GM12878 (cell line): ENCODE measurements around the gene IL32. TPM values are rescaled to one million over a fixed set of nuclear protein-coding genes. Genes with fewer than 3 reads are reported as not detected.

ENCODE experiments used
- ATAC-seq: fragments of 200-7000 bp; cut with Tn5 transposase; 3 replicates; pipeline ENCODE4 v1.9.1; 2020; ENCODE audit warnings: mild to moderate bottlenecking, moderate library complexity
- BruUV-seq: library from RNA; stranded (reverse); fragments of 400-500 nt; replicated peaks from 2 replicates; lab custom pipeline; 2021; lab: Mats Ljungman, UMichigan
- CTCF ChIA-PET: fragments of 300-600 bp; sonication (Branson Sonifier 250); formaldehyde crosslinking; extraction: SDS; loops from one replicate; lab custom pipeline; 2021; ENCODE audit warnings: inconsistent platforms; lab: Yijun Ruan, JAX
- POLR2A ChIA-PET: fragments of 350-600 bp; formaldehyde crosslinking; extraction: SDS; loops from one replicate; lab custom pipeline; 2021; ENCODE audit warnings: inconsistent platforms; lab: Charles Lee
- RAD21 ChIA-PET: fragments of 300-600 bp; sonication (Branson Sonifier 250); formaldehyde crosslinking; loops from one replicate; lab custom pipeline; 2023; ENCODE audit warnings: antibody characterized with exemption; ENCODE audit not compliant: unreplicated experiment; lab: Charles Lee
- SMC1A ChIA-PET: fragments of 300-600 bp; sonication (Branson Sonifier 250); formaldehyde crosslinking; loops from one replicate; lab custom pipeline; 2023; ENCODE audit not compliant: unreplicated experiment, uncharacterized antibody; lab: Charles Lee
- DNase-seq: peaks from one replicate; pipeline ENCODE4 v3.0.0-alpha.2; 2011; ENCODE audit warnings: low read depth, low spot score
- FAIRE-seq: peaks from 3 replicates; lab custom pipeline; 2011; peaks lifted over from hg19 to GRCh38; lab: Jason Lieb, UNC
- H2AFZ ChIP-seq: 2 replicates; pipeline ENCODE4 v1.6.0; 2011; ENCODE audit warnings: low read depth, low read length, control low read depth; ENCODE audit not compliant: control insufficient read depth
- H3K27ac ChIP-seq: 2 replicates; pipeline ENCODE4 v1.5.1; 2011; ENCODE audit warnings: control low read depth; ENCODE audit not compliant: control insufficient read depth, insufficient read depth
- H3K27me3 ChIP-seq, 2 experiments: replicated peaks in 1 of 2; 2 replicates each; pipeline versions ENCODE4 v1.6.0 to v1.6.1; 2011; ENCODE audit warnings: low read length in 1 of 2; ENCODE audit not compliant: control insufficient read depth in 2 of 2, insufficient read depth in 2 of 2
- H3K36me3 ChIP-seq, 2 experiments: 2 replicates each; pipeline ENCODE4 v1.5.1; 2011; ENCODE audit warnings: low read length in 1 of 2; ENCODE audit not compliant: control insufficient read depth in 2 of 2, insufficient read depth in 2 of 2
- H3K4me1 ChIP-seq: 2 replicates; pipeline ENCODE4 v1.6.1; 2011; ENCODE audit warnings: mild to moderate bottlenecking, low read length, moderate library complexity, mixed read lengths; ENCODE audit not compliant: control insufficient read depth, insufficient read depth
- H3K4me2 ChIP-seq: 2 replicates; pipeline ENCODE4 v1.6.0; 2011; ENCODE audit warnings: control low read depth; ENCODE audit not compliant: control insufficient read depth, insufficient read depth
- H3K4me3 ChIP-seq: fragments of 200-600 bp; sonication (generic); 2 replicates; pipeline ENCODE4 v1.5.1; 2016
- H3K79me2 ChIP-seq: 2 replicates; pipeline ENCODE4 v1.6.0; 2011; ENCODE audit warnings: low read length; ENCODE audit not compliant: control insufficient read depth, insufficient read depth
- H3K9ac ChIP-seq: 2 replicates; pipeline ENCODE4 v1.8.0; 2011; ENCODE audit warnings: low read length, control low read depth, mixed read lengths; ENCODE audit not compliant: control insufficient read depth, insufficient read depth
- H3K9me3 ChIP-seq: replicated peaks from 3 replicates; pipeline ENCODE4 v1.5.1; 2011; ENCODE audit warnings: mild to moderate bottlenecking, low read length; ENCODE audit not compliant: control insufficient read depth, insufficient read depth
- H4K20me1 ChIP-seq: 2 replicates; pipeline ENCODE4 v1.6.0; 2011; ENCODE audit not compliant: control insufficient read depth, insufficient read depth
- GATAD2B ChIP-seq: fragments of 450-650 bp; conservative IDR thresholded peaks from 2 replicates; pipeline ENCODE4 v1.6.1; 2017; ENCODE audit warnings: low read depth, mild to moderate bottlenecking, moderate library complexity
- HDAC6 ChIP-seq: fragments of 200-600 bp; sonication (generic); IDR thresholded peaks from one replicate; pipeline ENCODE4 v1.8.0; 2017; ENCODE audit warnings: antibody characterized with exemption; ENCODE audit not compliant: unreplicated experiment
- MYB ChIP-seq: fragments of 150-350 bp; IDR thresholded peaks from 2 replicates; pipeline ENCODE4 v1.6.1; 2014; ENCODE audit warnings: mild to moderate bottlenecking, low read depth, low read length, borderline replicate concordance
- NR2C2 ChIP-seq: IDR thresholded peaks from 2 replicates; pipeline ENCODE4 v1.6.1; 2011; ENCODE audit warnings: borderline replicate concordance, low read depth; ENCODE audit not compliant: control insufficient read depth, insufficient read length
- RELA ChIP-seq: fragments of 450-650 bp; IDR thresholded peaks from 2 replicates; pipeline ENCODE4 v1.8.0; 2014; ENCODE audit warnings: borderline replicate concordance; ENCODE audit not compliant: partially characterized antibody
- RUNX3 ChIP-seq: IDR thresholded peaks from 2 replicates; pipeline ENCODE4 v1.6.1; 2012; ENCODE audit warnings: low read length, inconsistent platforms
- SPI1 ChIP-seq: IDR thresholded peaks from 2 replicates; pipeline ENCODE4 v1.6.1; 2011; ENCODE audit warnings: low read depth, mild to moderate bottlenecking, low read length, moderate library complexity, borderline replicate concordance; ENCODE audit not compliant: insufficient read depth
- ZBED1 ChIP-seq: IDR thresholded peaks from 2 replicates; pipeline ENCODE4 v1.6.1; 2016; ENCODE audit warnings: borderline replicate concordance
- WGBS: methylation state at CpG from one replicate; pipeline ENCODE4 v1.1.6; 2016; ENCODE audit warnings: low lambda C conversion rate; ENCODE audit not compliant: insufficient replicate concordance, insufficient coverage; ENCODE audit errors: missing lambda C conversion rate; 5-methylcytosine and 5-hydroxymethylcytosine counted together
- in situ Hi-C: fragments of 300-500 bp; cut with MboI; formaldehyde crosslinking; loops from 9 replicates; pipeline ENCODE4 v1.14.3; 2018; ENCODE audit warnings: mixed read lengths
- intact Hi-C: fragments of 100-400 bp; cut with micrococcal nuclease; formaldehyde crosslinking; loops from one replicate; pipeline ENCODE4 v1.14.2; 2022; ENCODE audit not compliant: unreplicated experiment
- polyA plus RNA-seq, 11 experiments: library from polyadenylated mRNA; depleted of rRNA in 4 of 11; unstranded in 6 of 11; stranded (reverse) in 5 of 11; fragments of >200 nt; fragmentation: Nextera tagmentation in 4 of 11; fragmentation: Illumina TruSeq in 1 of 11; extraction: Ambion mirVana in 4 of 11; extraction: Trizol in 1 of 11; gene quantifications; 1 replicate in 1 of 11; 2 replicates in 10 of 11; pipeline versions ENCODE4 v1.2.1 to v1.2.3, GENCODE V29; 2011 to 2016; ENCODE audit warnings: inconsistent platforms in 2 of 11, missing spikeins in 2 of 11, low read depth in 1 of 11
- total RNA-seq, 4 experiments: library from RNA; depleted of rRNA in 3 of 4; stranded (reverse); fragments of >200 nt in 3 of 4; fragmentation: Illumina TruSeq in 1 of 4; extraction: Trizol in 1 of 4; gene quantifications; 2 replicates each; pipeline versions ENCODE4 v1.2.1 to v1.2.3, GENCODE V29; 2013 to 2021
- TF ChIP-seq, protein P1 (sequence below): fragments of 450-650 bp; IDR thresholded peaks from 2 replicates; pipeline ENCODE4 v1.6.1; 2017; ENCODE audit warnings: mild to moderate bottlenecking, low read depth, inconsistent platforms; ENCODE audit not compliant: poor library complexity, severe bottlenecking
- TF ChIP-seq, protein P2 (sequence below): fragments of 450-650 bp; formaldehyde crosslinking; IDR thresholded peaks from 2 replicates; pipeline ENCODE4 v1.5.0; 2022; ENCODE audit warnings: mild to moderate bottlenecking, missing genetic modification characterization
- TF ChIP-seq, protein P3 (sequence below): fragments of 450-650 bp; formaldehyde crosslinking; IDR thresholded peaks from 2 replicates; pipeline ENCODE4 v1.4.0; 2020; ENCODE audit warnings: mild to moderate bottlenecking, moderate library complexity
- TF ChIP-seq, protein P4 (sequence below): IDR thresholded peaks from 2 replicates; pipeline ENCODE4 v1.6.1; 2012; ENCODE audit warnings: low read depth, low read length, improper control_type of control experiment

Gene IL32
- total and polyA plus RNA-seq, 10 of the 15 experiments (the other 5 are each of a cell fraction or from before 2014, with no cell fraction given), result 27.0 to 122 (median 55.8) TPM

DNA sequence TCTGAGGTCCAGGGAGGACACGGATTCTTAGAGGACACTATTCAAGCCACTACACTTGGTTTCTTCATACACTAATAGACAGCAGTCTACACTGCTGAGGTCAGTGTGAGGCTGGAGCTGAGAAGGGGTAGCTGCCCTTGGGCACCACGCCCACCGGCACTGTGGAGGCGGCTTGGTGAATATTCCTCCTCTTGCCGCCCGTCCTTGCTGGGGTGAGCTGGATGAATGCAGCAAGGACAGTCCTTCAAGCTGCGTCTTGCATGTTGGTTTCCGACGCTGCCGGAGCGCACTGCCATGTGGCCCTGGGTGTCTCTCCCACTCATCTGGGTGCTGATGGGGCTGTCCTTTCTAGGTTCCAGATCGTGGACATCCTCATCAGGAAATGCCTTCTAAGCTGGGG, 49.6 kb downstream of the IL32 start:
- in situ Hi-C loops, result no loop called here
- H3K9ac ChIP-seq, result no peak overlapping the region

More for the DNA sequence above, 49.6 kb downstream of the IL32 start:
- ChIA-PET CTCF (interaction anchor here (1.3 to 5.6 kb wide), 2 partner anchors 13 to 14 kb away, joined by 4 to 41 read pairs; no protein-coding TSS in a partner anchor), POLR2A (interaction anchor here (1.6 kb wide), 1 partner anchor 9 kb away, joined by 3 read pairs; no protein-coding TSS in a partner anchor), SMC1A (interaction anchor here (1.4 to 2.7 kb wide), 2 partner anchors 13 to 14 kb away, joined by 4 to 11 read pairs; no protein-coding TSS in a partner anchor), RAD21 (interaction anchor here (1.0 kb wide), 1 partner anchor 15 kb away, joined by 3 read pairs; no protein-coding TSS in a partner anchor)
- TF ChIP-seq, protein P1, sequence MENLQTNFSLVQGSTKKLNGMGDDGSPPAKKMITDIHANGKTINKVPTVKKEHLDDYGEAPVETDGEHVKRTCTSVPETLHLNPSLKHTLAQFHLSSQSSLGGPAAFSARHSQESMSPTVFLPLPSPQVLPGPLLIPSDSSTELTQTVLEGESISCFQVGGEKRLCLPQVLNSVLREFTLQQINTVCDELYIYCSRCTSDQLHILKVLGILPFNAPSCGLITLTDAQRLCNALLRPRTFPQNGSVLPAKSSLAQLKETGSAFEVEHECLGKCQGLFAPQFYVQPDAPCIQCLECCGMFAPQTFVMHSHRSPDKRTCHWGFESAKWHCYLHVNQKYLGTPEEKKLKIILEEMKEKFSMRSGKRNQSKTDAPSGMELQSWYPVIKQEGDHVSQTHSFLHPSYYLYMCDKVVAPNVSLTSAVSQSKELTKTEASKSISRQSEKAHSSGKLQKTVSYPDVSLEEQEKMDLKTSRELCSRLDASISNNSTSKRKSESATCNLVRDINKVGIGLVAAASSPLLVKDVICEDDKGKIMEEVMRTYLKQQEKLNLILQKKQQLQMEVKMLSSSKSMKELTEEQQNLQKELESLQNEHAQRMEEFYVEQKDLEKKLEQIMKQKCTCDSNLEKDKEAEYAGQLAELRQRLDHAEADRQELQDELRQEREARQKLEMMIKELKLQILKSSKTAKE, result no peak
- no peak for TF ChIP-seq RELA
- TF ChIP-seq, protein P2, sequence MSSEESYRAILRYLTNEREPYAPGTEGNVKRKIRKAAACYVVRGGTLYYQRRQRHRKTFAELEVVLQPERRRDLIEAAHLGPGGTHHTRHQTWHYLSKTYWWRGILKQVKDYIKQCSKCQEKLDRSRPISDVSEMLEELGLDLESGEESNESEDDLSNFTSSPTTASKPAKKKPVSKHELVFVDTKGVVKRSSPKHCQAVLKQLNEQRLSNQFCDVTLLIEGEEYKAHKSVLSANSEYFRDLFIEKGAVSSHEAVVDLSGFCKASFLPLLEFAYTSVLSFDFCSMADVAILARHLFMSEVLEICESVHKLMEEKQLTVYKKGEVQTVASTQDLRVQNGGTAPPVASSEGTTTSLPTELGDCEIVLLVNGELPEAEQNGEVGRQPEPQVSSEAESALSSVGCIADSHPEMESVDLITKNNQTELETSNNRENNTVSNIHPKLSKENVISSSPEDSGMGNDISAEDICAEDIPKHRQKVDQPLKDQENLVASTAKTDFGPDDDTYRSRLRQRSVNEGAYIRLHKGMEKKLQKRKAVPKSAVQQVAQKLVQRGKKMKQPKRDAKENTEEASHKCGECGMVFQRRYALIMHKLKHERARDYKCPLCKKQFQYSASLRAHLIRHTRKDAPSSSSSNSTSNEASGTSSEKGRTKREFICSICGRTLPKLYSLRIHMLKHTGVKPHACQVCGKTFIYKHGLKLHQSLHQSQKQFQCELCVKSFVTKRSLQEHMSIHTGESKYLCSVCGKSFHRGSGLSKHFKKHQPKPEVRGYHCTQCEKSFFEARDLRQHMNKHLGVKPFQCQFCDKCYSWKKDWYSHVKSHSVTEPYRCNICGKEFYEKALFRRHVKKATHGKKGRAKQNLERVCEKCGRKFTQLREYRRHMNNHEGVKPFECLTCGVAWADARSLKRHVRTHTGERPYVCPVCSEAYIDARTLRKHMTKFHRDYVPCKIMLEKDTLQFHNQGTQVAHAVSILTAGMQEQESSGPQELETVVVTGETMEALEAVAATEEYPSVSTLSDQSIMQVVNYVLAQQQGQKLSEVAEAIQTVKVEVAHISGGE (CRISPR knock-in tag), result no peak
- TF ChIP-seq, protein P3, sequence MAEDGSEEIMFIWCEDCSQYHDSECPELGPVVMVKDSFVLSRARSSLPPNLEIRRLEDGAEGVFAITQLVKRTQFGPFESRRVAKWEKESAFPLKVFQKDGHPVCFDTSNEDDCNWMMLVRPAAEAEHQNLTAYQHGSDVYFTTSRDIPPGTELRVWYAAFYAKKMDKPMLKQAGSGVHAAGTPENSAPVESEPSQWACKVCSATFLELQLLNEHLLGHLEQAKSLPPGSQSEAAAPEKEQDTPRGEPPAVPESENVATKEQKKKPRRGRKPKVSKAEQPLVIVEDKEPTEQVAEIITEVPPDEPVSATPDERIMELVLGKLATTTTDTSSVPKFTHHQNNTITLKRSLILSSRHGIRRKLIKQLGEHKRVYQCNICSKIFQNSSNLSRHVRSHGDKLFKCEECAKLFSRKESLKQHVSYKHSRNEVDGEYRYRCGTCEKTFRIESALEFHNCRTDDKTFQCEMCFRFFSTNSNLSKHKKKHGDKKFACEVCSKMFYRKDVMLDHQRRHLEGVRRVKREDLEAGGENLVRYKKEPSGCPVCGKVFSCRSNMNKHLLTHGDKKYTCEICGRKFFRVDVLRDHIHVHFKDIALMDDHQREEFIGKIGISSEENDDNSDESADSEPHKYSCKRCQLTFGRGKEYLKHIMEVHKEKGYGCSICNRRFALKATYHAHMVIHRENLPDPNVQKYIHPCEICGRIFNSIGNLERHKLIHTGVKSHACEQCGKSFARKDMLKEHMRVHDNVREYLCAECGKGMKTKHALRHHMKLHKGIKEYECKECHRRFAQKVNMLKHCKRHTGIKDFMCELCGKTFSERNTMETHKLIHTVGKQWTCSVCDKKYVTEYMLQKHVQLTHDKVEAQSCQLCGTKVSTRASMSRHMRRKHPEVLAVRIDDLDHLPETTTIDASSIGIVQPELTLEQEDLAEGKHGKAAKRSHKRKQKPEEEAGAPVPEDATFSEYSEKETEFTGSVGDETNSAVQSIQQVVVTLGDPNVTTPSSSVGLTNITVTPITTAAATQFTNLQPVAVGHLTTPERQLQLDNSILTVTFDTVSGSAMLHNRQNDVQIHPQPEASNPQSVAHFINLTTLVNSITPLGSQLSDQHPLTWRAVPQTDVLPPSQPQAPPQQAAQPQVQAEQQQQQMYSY (CRISPR knock-in tag), result no peak
- no peak for TF ChIP-seq HDAC6
- no peak for TF ChIP-seq SPI1
- TF ChIP-seq GATAD2B, result no peak
- no peak for TF ChIP-seq RUNX3
- TF ChIP-seq MYB, result no peak
- TF ChIP-seq, protein P4, sequence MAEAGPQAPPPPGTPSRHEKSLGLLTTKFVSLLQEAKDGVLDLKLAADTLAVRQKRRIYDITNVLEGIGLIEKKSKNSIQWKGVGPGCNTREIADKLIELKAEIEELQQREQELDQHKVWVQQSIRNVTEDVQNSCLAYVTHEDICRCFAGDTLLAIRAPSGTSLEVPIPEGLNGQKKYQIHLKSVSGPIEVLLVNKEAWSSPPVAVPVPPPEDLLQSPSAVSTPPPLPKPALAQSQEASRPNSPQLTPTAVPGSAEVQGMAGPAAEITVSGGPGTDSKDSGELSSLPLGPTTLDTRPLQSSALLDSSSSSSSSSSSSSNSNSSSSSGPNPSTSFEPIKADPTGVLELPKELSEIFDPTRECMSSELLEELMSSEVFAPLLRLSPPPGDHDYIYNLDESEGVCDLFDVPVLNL, result no peak
- TF ChIP-seq NR2C2, result no peak
- no peak for TF ChIP-seq ZBED1
- Histone ChIP-seq H3K9me3 (no peaks in the 10 kb centered on the region), H3K79me2 (no peaks in the 10 kb centered on the region), H2AFZ (no peak overlapping the region), H3K4me2 (no peak overlapping the region), H3K27me3 (no peaks in the 10 kb centered on the region; a peak in 1 of 4 replicates), H3K27ac (no peak overlapping the region), H3K4me3 (no peak overlapping the region), H3K4me1 (no peaks in the 10 kb centered on the region; the same call in 1 of the 2 replicates), H3K36me3 (no peaks in the 10 kb centered on the region), H4K20me1 (no peaks in the 10 kb centered on the region)
- FAIRE-seq (no peak), ATAC-seq (no peak), DNase-seq (no peak)
- no TSS peak for BruUV-seq
- WGBS, result 66% methylated on average over 12 of the region's 12 CpGs
- intact Hi-C loops, result no loop called here
